HUDEP-2 (cell line): Measurements from ENCODE around the gene RAB21.
A peak's percentile ranks its signal among the peaks of the same experiment; 100 is the strongest.
"Not testable (repeated sequence)": the region's sequence is repeated elsewhere in the genome, so short reads cannot be mapped to it uniquely, and the experiment has no call there.

Experiments used
- DNase-seq, 76 experiments: peaks; one replicate each; lab custom pipeline; 2025; ENCODE audit not compliant: unreplicated experiment in 76 of 76; lab: John Stamatoyannopoulos, UW

The RAB21 gene

DNA sequence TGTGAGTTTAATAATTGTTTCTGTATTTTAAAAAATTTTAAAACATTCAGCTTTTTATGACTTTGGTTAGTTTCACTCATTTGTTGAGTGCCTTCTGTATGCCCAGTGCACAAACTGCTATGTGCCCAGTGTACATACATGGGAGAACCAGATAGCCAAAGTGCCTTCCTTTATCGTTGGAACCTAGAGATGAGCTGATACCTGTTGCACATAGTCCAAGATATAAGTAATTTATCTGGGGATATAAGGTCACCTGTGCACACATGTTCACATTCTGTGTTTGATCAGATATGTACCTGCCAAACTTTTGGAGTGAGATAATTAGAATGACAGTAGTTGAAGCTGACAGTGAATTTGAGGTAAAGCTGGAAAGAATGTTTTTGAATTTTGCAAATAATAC, 37.9 kb downstream of the RAB21 start:
- DNase-seq, result no peak

DNA sequence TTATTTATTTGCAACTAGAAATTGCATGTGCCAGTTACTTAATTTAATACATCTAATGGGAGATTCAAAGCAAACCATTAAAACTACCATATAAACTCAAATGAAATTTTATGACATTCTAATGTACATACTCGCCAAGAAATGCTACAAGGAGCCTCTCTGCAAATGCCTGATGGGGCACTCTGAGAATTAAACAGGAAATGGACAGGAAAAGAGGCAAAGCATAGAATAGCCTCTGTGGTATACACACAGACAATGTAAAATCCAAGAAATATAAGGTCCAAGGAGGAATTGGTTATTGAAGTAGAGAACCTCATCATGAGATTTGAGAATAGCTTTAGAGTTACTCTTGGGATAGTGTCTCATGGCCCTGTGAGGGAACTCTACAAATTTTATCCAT, 41.2 kb downstream of the RAB21 start:
- DNase-seq, result no peak

DNA sequence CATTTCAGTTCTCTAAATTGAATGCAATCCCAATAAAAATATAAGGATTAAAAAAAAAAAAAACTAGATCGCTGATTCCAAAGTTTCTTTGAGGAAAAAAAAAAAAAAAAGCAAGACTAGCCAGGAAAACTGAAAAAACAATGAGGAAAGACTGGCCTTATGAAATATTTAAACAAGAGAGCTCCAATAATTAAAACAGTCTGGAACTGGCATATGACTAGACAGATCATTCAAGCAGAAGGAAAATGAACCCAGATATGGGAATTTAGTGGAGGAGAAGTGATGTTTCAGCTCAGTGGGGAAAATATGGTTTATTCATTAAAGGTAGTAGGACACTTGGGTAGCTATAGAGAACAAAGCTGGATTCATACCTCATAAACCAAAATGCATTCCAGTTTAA, 42.9 kb downstream of the RAB21 start:
- no peak for DNase-seq

DNA sequence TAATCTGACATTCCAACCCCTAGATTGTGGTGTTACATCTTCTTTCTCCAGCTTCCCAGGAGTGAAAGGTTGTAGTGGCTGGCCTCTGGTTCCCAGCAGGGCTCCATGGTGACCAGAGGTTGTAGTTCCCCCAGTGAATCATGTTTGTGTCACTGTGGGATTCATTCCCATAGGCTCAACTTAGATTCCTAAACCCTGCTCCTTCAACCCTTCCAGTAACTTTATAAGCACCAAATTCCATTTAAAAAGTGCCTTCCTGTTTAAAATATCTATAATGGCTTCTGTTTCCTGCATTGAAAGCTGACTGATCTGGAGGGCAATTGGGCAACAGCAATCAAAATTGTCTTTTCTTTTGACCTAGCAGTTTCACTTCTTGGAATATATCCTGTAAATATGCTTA, 44.4 kb downstream of the RAB21 start:
- no peak for DNase-seq

DNA sequence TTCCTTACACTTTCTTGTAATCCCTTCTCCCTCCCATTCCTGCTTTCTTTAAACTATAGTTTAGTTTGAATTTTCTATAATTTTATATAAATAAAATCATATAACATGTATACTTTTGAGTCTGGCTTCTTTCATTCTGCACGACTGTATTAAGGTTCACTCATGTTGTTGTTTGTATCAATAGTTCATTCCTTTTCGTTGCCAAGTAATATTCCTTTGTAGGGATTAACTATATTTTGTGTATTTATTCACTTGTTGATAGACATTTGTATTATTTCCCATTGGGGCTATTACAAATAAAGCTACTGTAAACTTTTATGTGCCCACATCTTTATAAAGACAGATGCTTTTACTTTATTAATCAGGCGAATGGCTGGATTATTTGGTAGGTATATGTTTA, 45.5 kb downstream of the RAB21 start:
- no peak for DNase-seq

DNA sequence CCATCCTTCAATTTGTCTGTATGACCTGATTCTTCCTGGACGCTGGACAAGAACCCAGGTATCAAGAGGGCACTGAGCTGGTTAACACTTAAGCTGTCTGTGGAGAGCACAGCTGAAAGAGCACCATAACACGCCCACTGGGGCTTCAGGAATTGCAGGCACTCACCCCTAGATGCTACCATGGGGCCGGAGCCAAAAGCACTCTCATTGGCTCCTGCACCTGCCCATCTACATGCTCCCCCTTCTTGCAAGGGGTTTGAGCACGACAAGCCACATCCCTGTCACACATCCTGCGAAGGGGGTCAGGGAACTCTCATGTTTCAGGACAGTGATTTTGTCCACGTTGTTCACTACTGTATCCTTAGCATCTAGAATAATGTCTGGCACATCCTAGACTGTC, 49.8 kb downstream of the RAB21 start:
- DNase-seq, result no peak

DNA sequence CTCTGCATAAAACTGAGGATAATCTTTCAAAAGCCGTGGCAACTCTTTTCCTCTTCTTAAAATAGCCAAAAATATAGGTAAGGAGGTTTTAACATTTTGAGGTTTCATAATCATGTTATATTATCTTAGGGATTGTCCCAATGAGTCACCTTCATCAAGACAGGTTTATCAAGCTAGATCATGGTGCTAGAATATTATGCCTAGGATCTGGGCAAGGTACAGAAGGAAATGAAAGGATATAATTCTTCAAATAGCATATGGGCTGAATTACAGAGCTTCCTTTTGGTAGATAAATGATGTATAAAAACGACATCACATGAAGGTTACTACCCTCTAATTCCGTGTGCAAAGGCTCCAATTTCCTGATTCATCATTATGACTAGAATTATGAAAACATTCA, 56.3 kb downstream of the RAB21 start:
- no peak for DNase-seq

DNA sequence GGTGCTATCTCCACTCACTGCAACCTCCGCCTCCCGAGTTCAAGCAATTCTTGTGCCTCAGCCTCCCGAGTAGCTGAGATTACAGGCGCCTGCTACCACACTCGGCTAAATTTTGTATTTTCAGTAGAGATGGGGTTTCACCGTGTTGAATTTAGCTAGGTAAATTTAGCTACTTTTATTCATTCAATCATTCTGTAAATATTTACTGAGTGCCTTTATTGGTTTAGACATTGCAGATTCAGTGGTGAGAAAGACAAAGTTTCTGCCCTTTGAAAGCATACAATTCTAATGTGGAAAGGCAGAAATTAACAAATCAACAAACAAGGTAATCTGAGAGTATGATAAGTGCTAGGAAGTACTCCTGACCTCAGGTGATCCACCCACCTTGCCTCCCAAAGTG, 60.6 kb downstream of the RAB21 start:
- not testable (repeated sequence) for DNase-seq

DNA sequence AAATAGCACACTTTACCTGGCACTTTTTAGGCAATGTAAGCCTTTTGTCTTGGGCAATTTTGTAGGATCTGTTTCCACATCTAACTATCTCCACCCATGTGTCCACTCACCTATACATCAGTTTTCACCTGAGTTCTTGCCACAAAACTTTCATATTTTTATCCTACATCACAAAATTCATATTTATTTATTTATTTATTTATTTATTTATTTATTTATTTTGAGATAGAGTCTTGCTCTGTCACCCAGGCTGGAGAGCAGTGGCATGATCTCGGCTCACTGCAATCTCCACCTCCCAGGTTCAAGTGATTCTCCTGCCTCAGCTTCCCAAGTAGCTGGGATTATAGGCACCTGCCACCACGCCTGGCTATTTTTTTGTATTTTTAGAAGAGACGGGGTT, 67.4 kb downstream of the RAB21 start:
- DNase-seq, result not testable (repeated sequence)

DNA sequence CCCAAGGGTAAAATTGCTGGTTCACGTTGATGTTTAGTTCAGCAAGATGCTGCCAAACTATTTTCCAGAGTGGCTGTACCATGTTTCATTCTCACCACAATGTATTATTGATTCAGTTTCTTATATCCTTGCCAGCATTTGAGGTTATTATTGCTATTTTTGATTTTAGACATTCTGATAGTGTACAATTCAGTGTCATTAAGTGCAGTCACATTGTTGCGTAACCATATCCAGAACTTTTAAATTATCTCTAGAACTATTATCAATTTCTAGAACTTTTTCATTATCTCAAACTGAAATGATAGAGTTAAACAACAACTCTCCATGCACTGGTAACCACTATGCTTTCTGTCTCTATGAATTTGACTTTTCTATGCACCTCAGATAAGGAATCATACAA, 74.2 kb downstream of the RAB21 start:
- DNase-seq, result no peak

DNA sequence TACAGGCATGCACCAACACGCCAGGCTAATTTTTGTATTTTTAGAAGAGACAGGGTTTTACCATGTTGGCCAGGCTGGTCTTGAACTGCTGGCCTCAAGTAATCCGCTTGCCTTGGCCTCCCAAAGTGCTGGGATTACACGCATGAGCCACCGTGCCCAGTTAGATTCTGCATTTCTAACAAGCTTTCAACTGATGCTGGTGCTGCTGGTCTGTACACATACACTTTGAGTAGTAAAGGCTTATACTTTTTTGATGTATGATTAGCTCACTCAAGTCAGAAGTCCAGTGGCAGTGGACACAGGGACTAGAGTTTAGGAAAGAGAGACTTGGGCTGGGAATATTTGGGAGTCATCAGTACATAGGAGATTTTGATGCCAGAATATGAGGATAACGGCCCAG, 82.7 kb downstream of the RAB21 start:
- DNase-seq, result no peak

DNA sequence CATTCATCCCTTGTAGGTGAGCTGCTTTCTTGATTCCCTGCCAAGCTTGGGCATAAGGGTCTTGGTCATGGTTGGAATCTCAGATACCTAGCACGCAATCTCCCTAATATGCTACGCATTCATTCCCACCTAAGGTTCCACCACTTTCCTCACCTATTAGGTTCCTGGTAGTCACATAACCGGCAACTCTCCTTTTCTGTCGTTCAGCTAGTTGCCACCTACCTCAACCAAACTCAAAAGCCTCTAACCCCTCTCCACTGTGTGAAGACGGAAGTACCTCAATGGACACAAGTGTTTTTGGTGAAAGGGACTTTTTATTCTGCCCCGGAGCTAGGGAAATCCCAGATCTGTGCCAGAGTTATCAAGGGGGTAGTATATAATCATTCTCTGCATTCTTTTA, 83.6 kb downstream of the RAB21 start:
- DNase-seq, result no peak

DNA sequence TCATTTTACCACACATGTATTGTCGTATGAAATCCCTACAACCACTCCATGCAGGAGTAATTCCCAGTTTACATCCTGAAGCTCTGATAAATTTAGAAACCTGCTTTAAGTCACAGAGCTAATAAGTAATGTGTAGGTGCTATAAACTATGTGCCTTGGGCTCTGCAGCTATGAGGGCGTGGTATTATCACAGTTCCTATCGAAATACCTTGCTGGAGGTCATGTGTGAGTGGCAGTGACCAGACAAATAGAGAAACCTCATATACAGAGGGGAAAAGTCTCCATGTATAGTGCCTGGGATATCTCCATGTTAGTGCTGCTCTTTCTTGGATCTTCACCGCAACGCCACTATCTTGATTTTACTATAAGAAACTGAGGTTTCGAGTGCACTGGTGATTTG, 84.0 kb downstream of the RAB21 start:
- no peak for DNase-seq

DNA sequence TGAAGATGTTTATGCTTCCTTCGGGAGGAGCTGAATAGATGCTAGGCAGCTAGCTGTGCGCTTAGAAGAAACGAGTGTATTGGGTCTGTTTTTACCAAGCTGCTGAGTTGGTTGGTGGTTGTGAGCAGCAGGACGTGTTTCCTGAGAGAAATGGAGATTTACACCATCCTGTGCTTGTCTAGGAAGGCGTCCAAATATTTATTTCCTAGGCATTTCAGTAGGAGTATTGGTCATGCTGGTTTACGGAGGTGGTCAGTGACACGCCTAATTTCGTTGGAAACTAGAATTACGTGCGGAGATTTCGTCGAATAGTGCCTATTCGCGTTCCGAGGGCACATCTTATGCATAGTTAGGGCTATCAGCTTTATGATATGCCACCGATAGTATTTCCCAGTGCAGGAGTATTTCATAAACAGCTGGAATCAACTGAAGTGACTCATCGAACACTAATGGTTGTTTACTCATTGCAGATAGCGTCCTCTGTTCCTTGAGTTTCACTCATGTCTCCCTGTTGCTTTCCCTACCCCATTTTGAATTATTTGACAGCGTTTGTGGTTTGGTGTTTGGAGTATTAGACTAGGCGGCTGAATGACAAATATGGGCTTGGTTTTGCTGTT, 85.7 kb downstream of the RAB21 start:
- peak in 14 of 76 experiments; percentile 9 to 52 (median 30) for DNase-seq

DNA sequence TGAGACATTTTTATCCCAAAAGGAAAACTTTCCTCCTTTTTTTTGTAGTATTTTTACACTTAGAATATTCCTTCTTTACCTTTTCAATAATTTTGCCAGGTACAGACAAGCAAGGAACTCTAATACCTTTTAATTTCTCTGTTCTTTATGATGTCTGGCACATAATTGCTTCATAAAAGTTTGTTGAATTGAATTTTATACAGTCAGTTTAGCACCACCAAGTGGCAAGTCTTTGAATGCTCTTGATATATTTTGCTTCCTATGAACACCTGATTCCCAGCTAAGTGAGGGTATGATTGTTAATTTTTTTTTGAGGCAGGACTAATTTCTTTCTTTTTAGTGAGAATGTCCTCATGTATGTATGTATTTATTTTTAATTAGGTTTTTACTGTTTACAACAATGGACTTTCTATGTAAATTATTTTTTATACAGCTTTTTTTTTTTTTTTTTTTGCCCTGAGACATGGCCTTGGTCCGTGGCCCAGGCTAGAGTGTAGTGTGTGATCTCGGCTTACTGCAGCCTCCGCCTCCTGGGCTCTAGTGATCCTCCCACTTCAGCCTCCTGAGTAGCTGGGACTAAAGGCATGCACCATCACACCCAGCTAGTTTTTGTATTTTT, 91.8 kb downstream of the RAB21 start:
- peak in 4 of 76 experiments; percentile 5 to 19 (median 12) for DNase-seq

DNA sequence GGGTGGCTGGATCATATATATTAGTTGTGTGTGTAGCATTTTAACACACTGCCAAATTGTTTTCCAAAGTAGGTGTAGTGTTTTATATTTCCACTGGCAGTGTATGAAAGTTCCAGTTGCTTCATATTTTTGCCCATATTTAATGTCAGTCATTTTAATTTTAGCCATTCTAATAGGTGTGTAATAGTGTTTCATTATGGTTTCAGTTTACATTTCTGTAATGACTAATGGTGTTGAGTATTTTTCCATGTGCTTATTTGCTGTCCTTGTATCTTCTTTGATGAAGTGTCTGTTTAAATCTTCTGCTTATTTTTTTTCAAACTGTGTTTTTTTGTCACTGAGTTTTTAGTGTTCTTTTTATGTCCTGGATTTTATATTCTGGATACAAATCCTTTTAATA, 93.5 kb downstream of the RAB21 start:
- no peak for DNase-seq

DNA sequence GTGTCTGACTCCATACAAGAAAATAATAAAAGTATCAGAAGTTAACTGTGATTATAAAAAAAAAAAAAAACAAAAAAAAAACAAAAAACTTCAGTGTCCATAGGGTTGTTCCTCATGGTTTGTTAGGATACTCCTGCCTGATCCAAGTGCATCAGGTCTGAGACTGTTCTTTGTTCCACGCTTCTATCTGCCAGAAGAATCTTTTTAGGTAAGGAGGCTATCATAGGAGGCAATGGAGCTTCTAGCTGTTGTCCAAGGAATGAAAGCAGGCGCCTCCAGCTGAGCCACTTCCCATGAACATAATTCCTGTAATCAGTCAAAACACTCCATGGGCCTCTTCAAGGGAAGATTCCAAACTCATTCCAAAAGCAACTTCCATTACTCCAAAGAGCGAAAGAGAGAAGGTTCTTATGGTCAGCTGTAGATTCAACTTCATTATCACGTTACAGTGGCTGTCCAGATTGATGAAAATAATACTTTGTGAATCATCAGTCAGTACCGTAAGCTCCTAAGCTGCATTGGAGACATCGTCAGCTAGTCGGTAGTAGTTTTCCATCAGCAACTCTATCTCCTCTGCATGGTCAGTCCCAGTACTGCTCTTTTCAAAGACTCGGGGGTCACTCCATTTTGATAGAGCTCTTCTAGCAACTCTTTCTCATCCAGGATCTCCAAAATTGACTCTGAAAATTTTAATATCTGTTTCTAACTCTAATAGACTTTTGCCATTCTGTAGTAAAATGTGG, 94.6 kb downstream of the RAB21 start:
- no peak for DNase-seq
